ENCODE measurements around the gene UGT1A9. TPM values are rescaled to one million over a fixed set of nuclear protein-coding genes. Genes with fewer than 3 reads are reported as not detected.

The UGT1A9 gene
- total and polyA plus RNA-seq, 9 donors = 0.36 TPM; not detected in 8

DNA sequence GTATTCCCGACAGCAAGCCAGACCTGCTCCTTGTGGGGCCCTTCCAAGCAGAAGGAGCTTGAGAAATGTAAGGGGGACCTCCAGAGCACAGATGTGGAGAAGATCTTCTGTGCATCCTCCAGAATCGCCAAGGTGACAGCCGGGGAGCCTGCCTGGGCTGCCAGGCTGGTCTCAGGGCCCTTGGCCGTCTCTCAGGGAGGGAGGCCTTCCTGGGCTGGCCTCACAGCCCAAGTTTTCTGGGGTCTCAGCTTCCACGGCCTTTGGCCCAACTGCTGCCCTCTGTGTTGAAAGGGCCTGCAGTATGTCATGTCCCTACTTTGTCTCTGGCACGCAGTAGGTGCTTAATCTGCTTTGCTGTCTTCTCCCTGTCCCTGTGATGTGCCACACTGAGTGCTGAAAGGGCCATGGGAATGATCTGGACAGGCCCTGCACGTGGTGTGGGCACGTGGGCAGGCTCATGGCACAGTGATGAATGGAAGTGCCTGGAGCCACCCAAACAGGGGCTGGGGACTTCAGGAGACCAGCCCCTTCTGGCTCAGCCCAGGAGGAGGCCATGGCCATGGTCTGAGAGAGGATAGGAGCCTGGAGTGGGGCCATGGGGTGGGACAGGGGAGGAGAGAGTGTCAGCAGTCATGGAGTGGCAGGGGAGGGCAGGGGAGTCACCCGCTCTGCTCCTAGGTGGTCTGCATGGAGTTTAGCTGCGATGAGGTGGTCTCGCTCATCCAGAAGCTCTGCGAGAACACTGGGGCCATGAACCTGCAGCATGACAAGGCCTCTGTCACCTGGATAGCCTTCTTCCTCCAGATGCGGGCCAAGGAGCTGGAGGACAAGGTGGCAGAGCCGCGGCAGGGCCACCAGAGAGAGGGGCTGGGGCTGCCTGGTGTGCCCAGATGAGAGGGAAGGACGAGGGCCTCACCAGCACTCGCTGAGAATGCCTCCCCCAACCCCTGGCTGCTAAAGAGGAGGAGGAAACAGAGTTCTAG is 147.2 kb downstream of the UGT1A9 start:
- Histone ChIP-seq H3K9me3 (no peaks in the 10 kb centered on the region), H3K27ac (no peak overlapping the region), H3K4me1 (ENCODE audit: insufficient read depth) (no peaks in the 10 kb centered on the region), H3K27me3 (no peaks in the 10 kb centered on the region), H3K4me3 (no peak overlapping the region), H3K36me3 (no peaks in the 10 kb centered on the region)
- WGBS, 3 donors = 70 to 72% (median 71%) methylated on average over 17 of the region's 17 CpGs
- no peak for DNase-seq
- intact Hi-C loops (cut with DNase I) = no loop called here
- TF ChIP-seq POLR2A (IDR thresholded peaks at IDR 0.05) (no peak), CTCF (IDR thresholded peaks at IDR 0.05) (no peak), EP300 (IDR thresholded peaks at IDR 0.05) (no peak)

GRCh38 chr2:233819884-233820773 is 148.4 kb downstream of the UGT1A9 start:
- WGBS, 3 donors = 82 to 86% (median 83%) methylated on average over 18 of the region's 18 CpGs
- H3K27ac ChIP-seq = no peak overlapping the region
- DNase-seq = no peak

GRCh38 chr2:233820774-233821105 is 149.0 kb downstream of the UGT1A9 start:
- intact Hi-C loops (cut with DNase I) = no loop called here
- no peaks in the 10 kb centered on the region for H3K27me3 ChIP-seq
- no peak for DNase-seq

More at GRCh38 chr2:233819884-233820773, 148.4 kb downstream of the UGT1A9 start:
- intact Hi-C loops (cut with DNase I) = no loop called here
- Histone ChIP-seq H3K4me1 (ENCODE audit: insufficient read depth) (no peaks in the 10 kb centered on the region), H3K9me3 (no peaks in the 10 kb centered on the region), H3K27me3 (no peaks in the 10 kb centered on the region), H3K36me3 (no peaks in the 10 kb centered on the region), H3K4me3 (no peak overlapping the region)
- TF ChIP-seq EP300 (IDR thresholded peaks at IDR 0.05) = no peak
- TF ChIP-seq POLR2A (IDR thresholded peaks at IDR 0.05) = no peak
- no peak for TF ChIP-seq CTCF (IDR thresholded peaks at IDR 0.05)

More at GRCh38 chr2:233820774-233821105, 149.0 kb downstream of the UGT1A9 start:
- 75 to 77% (median 75%) methylated on average over 6 of the region's 6 CpGs for WGBS, 3 donors
- no peak overlapping the region for H3K4me3 ChIP-seq
- TF ChIP-seq POLR2A (IDR thresholded peaks at IDR 0.05) (no peak), CTCF (IDR thresholded peaks at IDR 0.05) (no peak), EP300 (IDR thresholded peaks at IDR 0.05) (no peak)
- H3K36me3 ChIP-seq = no peaks in the 10 kb centered on the region
- no peaks in the 10 kb centered on the region for H3K4me1 ChIP-seq (ENCODE audit: insufficient read depth)
- H3K9me3 ChIP-seq = no peaks in the 10 kb centered on the region
- H3K27ac ChIP-seq = no peak overlapping the region
